Neutrophil (primary cell): ENCODE data around the gene AEBP1.

ENCODE experiments used
- H3K27ac ChIP-seq: fragments of 200-600 bp; sonication (generic); 2 replicates; pipeline ENCODE4 v1.5.1; 2016; ENCODE audit warnings: mild to moderate bottlenecking, moderate library complexity
- H3K27me3 ChIP-seq: fragments of 200-600 bp; sonication (generic); 2 replicates; pipeline ENCODE4 v1.6.0; 2016; ENCODE audit warnings: mild to moderate bottlenecking
- H3K36me3 ChIP-seq: fragments of 200-600 bp; sonication (generic); 2 replicates; pipeline ENCODE4 v1.5.1; 2017
- H3K4me1 ChIP-seq, 2 experiments: fragments of 200-600 bp in 1 of 2; sonication (generic) in 1 of 2; 1 replicate in 1 of 2; 2 replicates in 1 of 2; pipeline versions ENCODE4 v1.5.1 to v1.6.1; 2013 to 2016; ENCODE audit warnings: low read depth in 1 of 2, low read length in 1 of 2, mild to moderate bottlenecking in 1 of 2, moderate library complexity in 1 of 2; ENCODE audit not compliant: control insufficient read depth in 1 of 2, insufficient read depth in 1 of 2
- H3K4me3 ChIP-seq, 2 experiments: fragments of 200-600 bp in 1 of 2; sonication (generic) in 1 of 2; 1 replicate in 1 of 2; 2 replicates in 1 of 2; pipeline ENCODE4 v1.5.1; 2013 to 2016; ENCODE audit warnings: low read depth in 1 of 2, low read length in 1 of 2, mild to moderate bottlenecking in 1 of 2, moderate library complexity in 1 of 2
- H3K9me3 ChIP-seq: fragments of 200-600 bp; sonication (generic); 2 replicates; pipeline ENCODE4 v1.5.1; 2016
- CTCF ChIP-seq: fragments of 200-600 bp; sonication (generic); IDR thresholded peaks from 2 replicates; pipeline ENCODE4 v1.5.1; 2016; ENCODE audit warnings: antibody characterized with exemption

AEBP1 gene

GRCh38 chr7:44098092-44099068 lies 5.8 kb upstream of the AEBP1 start:
- Histone ChIP-seq H3K27me3 (peaks cover 20% of the 10 kb centered on the region), H3K36me3 (no peaks in the 10 kb centered on the region), H3K4me1 (no peaks in the 10 kb centered on the region), H3K27ac (no peak overlapping the region), H3K4me3 (no peak overlapping the region), H3K9me3 (no peaks in the 10 kb centered on the region)
- no peak for TF ChIP-seq CTCF

GRCh38 chr7:44099669-44100068 lies 4.5 kb upstream of the AEBP1 start:
- Histone ChIP-seq H3K27ac (no peak overlapping the region), H3K36me3 (no peaks in the 10 kb centered on the region), H3K4me1 (no peaks in the 10 kb centered on the region), H3K27me3 (peaks cover 33% of the 10 kb centered on the region), H3K4me3 (no peak overlapping the region), H3K9me3 (no peaks in the 10 kb centered on the region)
- TF ChIP-seq CTCF, result no peak

GRCh38 chr7:44100458-44101302 lies 3.5 kb upstream of the AEBP1 start:
- Histone ChIP-seq H3K4me1 (no peaks in the 10 kb centered on the region), H3K9me3 (no peaks in the 10 kb centered on the region), H3K4me3 (no peak overlapping the region), H3K27me3 (peaks cover 43% of the 10 kb centered on the region), H3K27ac (no peak overlapping the region), H3K36me3 (no peaks in the 10 kb centered on the region)
- no peak for TF ChIP-seq CTCF

- H3K9me3 ChIP-seq, result no peaks in the 10 kb centered on the region
- TF ChIP-seq CTCF, result no peak
- H3K27ac ChIP-seq, result no peak overlapping the region
Observed at GRCh38 chr7:44101303-44101965, 2.7 kb upstream of the AEBP1 start.

More at GRCh38 chr7:44101303-44101965, 2.7 kb upstream of the AEBP1 start:
- H3K27me3 ChIP-seq, result peaks cover 51% of the 10 kb centered on the region
- no peak overlapping the region for H3K4me3 ChIP-seq
- H3K36me3 ChIP-seq, result no peaks in the 10 kb centered on the region
- no peaks in the 10 kb centered on the region for H3K4me1 ChIP-seq
